Neural progenitor cell (in vitro differentiated cells): ENCODE data around the gene PON1. TPM values are rescaled to one million over a fixed set of nuclear protein-coding genes. Genes with fewer than 3 reads are reported as not detected.

Experiments
- DNase-seq: peaks from one replicate; pipeline ENCODE4 v3.0.0-alpha.2; 2016; ENCODE audit warnings: low spot score
- H2AFZ ChIP-seq: fragments of 200-600 bp; sonication (generic); replicated peaks from 2 replicates; pipeline ENCODE4 v1.6.1; 2016; ENCODE audit warnings: antibody characterized with exemption
- H3F3A ChIP-seq: fragments of 200-600 bp; sonication (generic); 2 replicates; pipeline ENCODE4 v1.6.1; 2016; ENCODE audit warnings: antibody characterized with exemption, low read depth
- H3K27ac ChIP-seq: fragments of 200-600 bp; sonication (generic); 2 replicates; pipeline ENCODE4 v1.5.1; 2016; ENCODE audit warnings: mild to moderate bottlenecking
- H3K27me3 ChIP-seq: fragments of 200-600 bp; sonication (generic); 2 replicates; pipeline ENCODE4 v1.6.1; 2016; ENCODE audit warnings: mild to moderate bottlenecking, moderate library complexity
- H3K36me3 ChIP-seq: fragments of 200-600 bp; sonication (generic); 2 replicates; pipeline ENCODE4 v1.5.1; 2016
- H3K4me1 ChIP-seq: fragments of 200-600 bp; sonication (generic); 2 replicates; pipeline ENCODE4 v1.6.1; 2016; ENCODE audit warnings: mixed run types
- H3K4me2 ChIP-seq: fragments of 200-600 bp; sonication (generic); 2 replicates; pipeline ENCODE4 v1.6.1; 2016
- H3K4me3 ChIP-seq: fragments of 200-600 bp; sonication (generic); 2 replicates; pipeline ENCODE4 v1.5.1; 2016
- H3K79me2 ChIP-seq: fragments of 200-600 bp; sonication (generic); 2 replicates; pipeline ENCODE4 v1.6.1; 2016; ENCODE audit warnings: low read depth
- H3K9ac ChIP-seq: fragments of 200-600 bp; sonication (generic); 2 replicates; pipeline ENCODE4 v1.6.1; 2016
- H3K9me3 ChIP-seq: fragments of 200-600 bp; sonication (generic); 2 replicates; pipeline ENCODE4 v1.5.1; 2016; ENCODE audit warnings: low read depth
- H4K20me1 ChIP-seq: fragments of 200-600 bp; sonication (generic); 2 replicates; pipeline ENCODE4 v1.6.1; 2016; ENCODE audit warnings: low read depth
- H3K27ac Mint-ChIP-seq: 3 replicates; pipeline ENCODE4 v1.8.0; 2021; ENCODE audit warnings: mixed read lengths
- H3K27me3 Mint-ChIP-seq: 2 replicates; pipeline ENCODE4 v1.8.0; 2022; ENCODE audit warnings: low read depth, mild to moderate bottlenecking, inconsistent platforms, moderate library complexity, mixed read lengths; ENCODE audit not compliant: insufficient read depth
- H3K36me3 Mint-ChIP-seq: 3 replicates; pipeline ENCODE4 v1.8.0; 2021; ENCODE audit warnings: mixed read lengths
- H3K4me1 Mint-ChIP-seq: 3 replicates; pipeline ENCODE4 v1.8.0; 2021; ENCODE audit warnings: mixed read lengths
- H3K4me3 Mint-ChIP-seq: 3 replicates; pipeline ENCODE4 v1.8.0; 2021; ENCODE audit warnings: mild to moderate bottlenecking, moderate library complexity, mixed read lengths
- H3K9me3 Mint-ChIP-seq: 3 replicates; pipeline ENCODE4 v1.8.0; 2020; ENCODE audit warnings: mixed read lengths
- CTCF ChIP-seq: fragments of 200-600 bp; sonication (generic); IDR thresholded peaks from 2 replicates; pipeline ENCODE4 v1.5.1; 2017; ENCODE audit warnings: antibody characterized with exemption, mild to moderate bottlenecking
- EZH2 ChIP-seq: fragments of 200-600 bp; sonication (generic); IDR thresholded peaks from 2 replicates; pipeline ENCODE4 v1.6.1; 2017; ENCODE audit warnings: antibody characterized with exemption, mild to moderate bottlenecking, moderate library complexity
- EZH2phosphoT487 ChIP-seq: fragments of 200-600 bp; sonication (generic); IDR thresholded peaks from 2 replicates; pipeline ENCODE4 v1.6.1; 2017; ENCODE audit warnings: antibody characterized with exemption
- total RNA-seq: library from RNA; depleted of rRNA; stranded (reverse); fragments of >200 nt; gene quantifications from 2 replicates; pipeline ENCODE4 v1.2.3, GENCODE V29; 2015; ENCODE audit warnings: low replicate concordance

The PON1 gene
- total RNA-seq, 1 donor from 2014 or later = 1.7 TPM

- Histone ChIP-seq H3K9ac (no peak overlapping the region), H2AFZ (no peak overlapping the region), H3K27ac (no peak overlapping the region), H3K4me3 (no peak overlapping the region), H3K36me3 (no peaks in the 10 kb centered on the region), H4K20me1 (no peaks in the 10 kb centered on the region), H3K79me2 (no peaks in the 10 kb centered on the region), H3K4me2 (no peak overlapping the region), H3F3A (no peaks in the 10 kb centered on the region), H3K27me3 (no peaks in the 10 kb centered on the region), H3K4me1 (peaks cover 10% of the 10 kb centered on the region), H3K9me3 (no peaks in the 10 kb centered on the region)
- H3K4me1 Mint-ChIP-seq = peaks cover 19% of the 10 kb centered on the region
- no peaks in the 10 kb centered on the region for H3K27me3 Mint-ChIP-seq
- H3K4me3 Mint-ChIP-seq = no peak overlapping the region
- H3K36me3 Mint-ChIP-seq = no peaks in the 10 kb centered on the region
- H3K9me3 Mint-ChIP-seq = no peaks in the 10 kb centered on the region
- no peak for TF ChIP-seq EZH2
- TF ChIP-seq CTCF = no peak
- TF ChIP-seq EZH2phosphoT487 = no peak
- no peak overlapping the region for H3K27ac Mint-ChIP-seq
- no peak for DNase-seq
Observed at GRCh38 chr7:95303013-95303905, 21.1 kb downstream of the PON1 start.

GRCh38 chr7:95298091-95298490 lies 26.2 kb downstream of the PON1 start:
- DNase-seq = no peak
- Mint-ChIP-seq H3K9me3 (no peaks in the 10 kb centered on the region), H3K4me1 (peaks cover 4% of the 10 kb centered on the region), H3K36me3 (peaks cover 6% of the 10 kb centered on the region), H3K27ac (no peak overlapping the region), H3K4me3 (no peak overlapping the region), H3K27me3 (peaks cover 3% of the 10 kb centered on the region)
- no peak overlapping the region for H3K4me2 ChIP-seq
- H3K79me2 ChIP-seq = no peaks in the 10 kb centered on the region
- H4K20me1 ChIP-seq = no peaks in the 10 kb centered on the region
- H3K36me3 ChIP-seq = no peaks in the 10 kb centered on the region
- H2AFZ ChIP-seq = no peak overlapping the region
- H3K27ac ChIP-seq = no peak overlapping the region
- H3K9ac ChIP-seq = no peak overlapping the region
- no peaks in the 10 kb centered on the region for H3K27me3 ChIP-seq
- H3K9me3 ChIP-seq = no peaks in the 10 kb centered on the region
- TF ChIP-seq EZH2phosphoT487 (no peak), CTCF (no peak), EZH2 (no peak)
- H3K4me1 ChIP-seq = peaks cover 4% of the 10 kb centered on the region
- no peaks in the 10 kb centered on the region for H3F3A ChIP-seq
- no peak overlapping the region for H3K4me3 ChIP-seq

- no peak overlapping the region for H3K4me3 Mint-ChIP-seq
- H4K20me1 ChIP-seq = no peaks in the 10 kb centered on the region
- no peak overlapping the region for H3K9ac ChIP-seq
- no peaks in the 10 kb centered on the region for H3K4me1 ChIP-seq
- H3K27me3 Mint-ChIP-seq = peaks cover 3% of the 10 kb centered on the region
- H3K27me3 ChIP-seq = no peaks in the 10 kb centered on the region
- peaks cover 6% of the 10 kb centered on the region for H3K36me3 Mint-ChIP-seq
- H3K4me2 ChIP-seq = no peak overlapping the region
- H3K9me3 ChIP-seq = no peaks in the 10 kb centered on the region
- no peak overlapping the region for H3K4me3 ChIP-seq
- H3K36me3 ChIP-seq = peaks cover under 1% of the 10 kb centered on the region
- no peak overlapping the region for H3K27ac ChIP-seq
- H3K79me2 ChIP-seq = no peaks in the 10 kb centered on the region
- no peaks in the 10 kb centered on the region for H3K9me3 Mint-ChIP-seq
- H3F3A ChIP-seq = no peaks in the 10 kb centered on the region
- no peak overlapping the region for H2AFZ ChIP-seq
- TF ChIP-seq EZH2phosphoT487 (no peak), CTCF (no peak), EZH2 (no peak)
- H3K4me1 Mint-ChIP-seq = no peaks in the 10 kb centered on the region
- no peak overlapping the region for H3K27ac Mint-ChIP-seq
- no peak for DNase-seq
Observed at GRCh38 chr7:95297041-95297440, 27.3 kb downstream of the PON1 start.
